HUES48 (cell line): ENCODE measurements around the gene LRRC8E.

Experiments used
- H3K27ac ChIP-seq: one replicate; pipeline ENCODE4 v1.7.0; 2013; ENCODE audit warnings: low read depth, low read length, inconsistent platforms
- H3K27me3 ChIP-seq: 2 replicates; pipeline ENCODE4 v1.6.1; 2013; ENCODE audit warnings: mild to moderate bottlenecking, low read length; ENCODE audit not compliant: control insufficient read depth, insufficient read depth
- H3K36me3 ChIP-seq: 2 replicates; pipeline ENCODE4 v1.6.1; 2013; ENCODE audit warnings: low read length; ENCODE audit not compliant: control insufficient read depth, insufficient read depth
- H3K4me1 ChIP-seq: 2 replicates; pipeline ENCODE4 v1.6.1; 2013; ENCODE audit warnings: mild to moderate bottlenecking, low read length; ENCODE audit not compliant: control insufficient read depth, insufficient read depth
- H3K4me3 ChIP-seq: 2 replicates; pipeline ENCODE4 v1.5.1; 2013; ENCODE audit warnings: mild to moderate bottlenecking, low read depth, low read length
- H3K9ac ChIP-seq: 2 replicates; pipeline ENCODE4 v1.6.1; 2013; ENCODE audit warnings: mild to moderate bottlenecking, low read depth, low read length, moderate library complexity
- H3K9me3 ChIP-seq: 2 replicates; pipeline ENCODE4 v1.6.1; 2013; ENCODE audit warnings: low read length; ENCODE audit not compliant: control insufficient read depth, insufficient read depth

The LRRC8E gene

GRCh38 chr19:7944177-7944761 lies 56.0 kb downstream of the LRRC8E start:
- H3K4me3 ChIP-seq = peak overlapping the region; percentile 79
- no peaks in the 10 kb centered on the region for H3K4me1 ChIP-seq
- H3K9ac ChIP-seq = peak overlapping the region; percentile 87
- peaks cover 16% of the 10 kb centered on the region for H3K36me3 ChIP-seq
- H3K27me3 ChIP-seq = no peaks in the 10 kb centered on the region
- peak overlapping the region; percentile 95 for H3K27ac ChIP-seq
- no peaks in the 10 kb centered on the region for H3K9me3 ChIP-seq

- H3K36me3 ChIP-seq = no peaks in the 10 kb centered on the region
- no peaks in the 10 kb centered on the region for H3K27me3 ChIP-seq
- no peak overlapping the region for H3K9ac ChIP-seq
- H3K9me3 ChIP-seq = no peaks in the 10 kb centered on the region
- H3K27ac ChIP-seq = no peak overlapping the region
- H3K4me3 ChIP-seq = no peak overlapping the region
- no peaks in the 10 kb centered on the region; the same call in 1 of the 2 replicates for H3K4me1 ChIP-seq
Measured at GRCh38 chr19:7947939-7948338, 59.6 kb downstream of the LRRC8E start.
